H54 (cell line): ENCODE data around the gene TEAD4.
A peak's percentile ranks its signal among the peaks of the same experiment; 100 is the strongest.

Experiments used
- DNase-seq: peaks from one replicate; pipeline ENCODE4 v3.0.0; 2011; ENCODE audit warnings: low spot score, mixed read lengths; ENCODE audit not compliant: insufficient read length
- FAIRE-seq: peaks from 3 replicates; lab custom pipeline; 2011; peaks lifted over from hg19 to GRCh38; lab: Jason Lieb, UNC
- POLR2A ChIP-seq: IDR thresholded peaks from 2 replicates; pipeline ENCODE4 v1.6.1; 2011; ENCODE audit warnings: low read depth, mild to moderate bottlenecking, low read length

The TEAD4 gene

GRCh38 chr12:3019005-3019680 lies 59.9 kb downstream of the TEAD4 start:
- FAIRE-seq, result no peak
- DNase-seq, result no peak

DNA sequence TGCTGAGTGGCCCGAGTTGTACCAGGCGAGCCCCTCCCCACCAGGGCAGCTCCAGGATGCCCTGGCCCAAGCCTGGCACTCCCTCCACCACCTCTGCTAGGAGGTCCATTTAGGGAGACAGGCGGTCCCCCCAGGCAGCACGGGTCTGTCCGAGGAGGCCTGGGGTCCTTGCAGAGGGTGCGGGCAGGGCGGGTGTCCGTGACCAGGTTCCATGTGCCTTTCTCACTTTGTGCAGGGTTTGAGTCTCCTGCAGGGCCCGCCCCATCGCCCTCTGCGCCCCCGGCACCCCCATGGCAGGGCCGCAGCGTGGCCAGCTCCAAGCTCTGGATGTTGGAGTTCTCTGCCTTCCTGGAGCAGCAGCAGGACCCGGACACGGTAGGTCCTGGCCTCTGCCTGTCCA lies 61.2 kb downstream of the TEAD4 start:
- FAIRE-seq (no peak), DNase-seq (no peak)
- no peak for TF ChIP-seq POLR2A

More at GRCh38 chr12:3019005-3019680, 59.9 kb downstream of the TEAD4 start:
- TF ChIP-seq POLR2A, result no peak

DNA sequence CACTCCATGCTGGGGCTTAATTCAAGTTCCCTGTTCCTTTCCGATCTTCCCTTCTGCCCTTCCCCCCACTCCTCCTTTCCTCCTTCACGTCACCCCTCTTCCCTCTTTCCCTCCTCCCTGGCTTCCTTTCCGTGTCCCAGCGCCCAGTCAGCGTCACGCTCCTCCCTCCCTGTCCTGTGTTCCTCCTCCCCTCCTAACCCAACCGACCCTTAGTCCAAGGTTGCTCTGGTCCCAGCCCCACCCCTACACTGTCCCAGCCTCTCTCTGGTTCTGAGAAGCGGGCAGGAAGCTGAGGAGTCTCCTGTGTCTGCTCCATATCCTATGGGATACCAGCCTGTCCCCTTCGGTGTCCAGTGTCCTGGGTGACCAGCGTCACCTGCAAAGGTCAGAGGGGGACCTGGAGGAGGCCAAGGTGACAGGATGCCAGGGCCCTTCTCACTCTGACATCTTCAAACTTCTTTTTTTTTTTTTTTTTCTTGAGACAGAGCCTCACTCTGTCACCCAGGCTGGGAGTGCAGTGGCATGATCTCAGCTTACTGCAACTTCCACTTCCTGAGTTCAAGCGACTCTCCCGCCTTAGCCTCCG lies 61.7 kb downstream of the TEAD4 start:
- TF ChIP-seq POLR2A, result no peak
- FAIRE-seq (no peak), DNase-seq (no peak)

- no peak for DNase-seq
- no peak for TF ChIP-seq POLR2A
- no peak for FAIRE-seq
Measured at GRCh38 chr12:3022411-3022810, 63.2 kb downstream of the TEAD4 start.

GRCh38 chr12:3022961-3023360 lies 63.8 kb downstream of the TEAD4 start:
- DNase-seq (no peak), FAIRE-seq (no peak)
- TF ChIP-seq POLR2A, result no peak

- TF ChIP-seq POLR2A, result no peak
Measured at GRCh38 chr12:3028108-3028507, 68.9 kb downstream of the TEAD4 start.

GRCh38 chr12:3030821-3031429 lies 71.7 kb downstream of the TEAD4 start:
- FAIRE-seq, result no peak
- no peak for TF ChIP-seq POLR2A
- DNase-seq, result no peak

More at GRCh38 chr12:3028108-3028507, 68.9 kb downstream of the TEAD4 start:
- no peak for FAIRE-seq
- no peak for DNase-seq

DNA sequence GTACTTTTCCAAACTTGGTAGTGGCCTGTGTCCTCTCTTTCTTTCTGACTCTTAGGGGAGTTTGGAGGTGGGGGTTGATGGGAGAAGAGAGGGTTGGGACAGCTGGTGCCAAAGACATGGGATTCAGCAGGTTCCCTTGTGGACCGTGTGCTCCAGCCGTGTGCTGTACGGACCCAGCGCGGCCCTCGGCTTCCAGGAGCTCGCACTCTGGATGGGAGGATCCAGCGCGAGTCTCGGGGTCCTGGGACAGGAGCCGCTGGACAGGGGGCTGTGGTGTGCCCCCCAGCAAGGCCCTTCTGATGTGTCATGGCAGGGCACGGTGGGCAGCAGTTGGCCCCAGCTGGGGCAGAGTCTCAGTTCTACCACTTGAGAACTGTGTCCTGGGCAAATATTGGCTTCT lies 73.0 kb downstream of the TEAD4 start:
- FAIRE-seq (no peak), DNase-seq (no peak)
- no peak for TF ChIP-seq POLR2A

- no peak for TF ChIP-seq POLR2A
- FAIRE-seq, result no peak
- no peak for DNase-seq
Measured at GRCh38 chr12:3032770-3033538, 73.8 kb downstream of the TEAD4 start.

DNA sequence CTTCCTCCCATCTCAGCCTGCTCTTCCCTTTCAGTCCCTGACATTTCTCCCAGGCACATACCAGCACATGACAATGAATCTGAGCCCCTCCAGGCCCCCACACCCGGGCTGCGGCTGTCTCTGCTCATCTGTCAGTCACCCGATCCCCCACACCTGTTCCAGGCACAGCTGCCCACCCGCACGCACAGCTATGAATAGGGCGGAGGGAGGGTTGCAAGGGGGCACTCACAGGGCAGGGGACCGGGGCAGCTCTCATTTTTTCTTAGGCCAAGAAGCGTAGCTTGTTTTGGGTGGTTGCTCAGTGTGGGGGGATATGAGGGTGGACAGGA lies 74.3 kb downstream of the TEAD4 start:
- DNase-seq, result no peak
- no peak for FAIRE-seq
- no peak for TF ChIP-seq POLR2A

DNA sequence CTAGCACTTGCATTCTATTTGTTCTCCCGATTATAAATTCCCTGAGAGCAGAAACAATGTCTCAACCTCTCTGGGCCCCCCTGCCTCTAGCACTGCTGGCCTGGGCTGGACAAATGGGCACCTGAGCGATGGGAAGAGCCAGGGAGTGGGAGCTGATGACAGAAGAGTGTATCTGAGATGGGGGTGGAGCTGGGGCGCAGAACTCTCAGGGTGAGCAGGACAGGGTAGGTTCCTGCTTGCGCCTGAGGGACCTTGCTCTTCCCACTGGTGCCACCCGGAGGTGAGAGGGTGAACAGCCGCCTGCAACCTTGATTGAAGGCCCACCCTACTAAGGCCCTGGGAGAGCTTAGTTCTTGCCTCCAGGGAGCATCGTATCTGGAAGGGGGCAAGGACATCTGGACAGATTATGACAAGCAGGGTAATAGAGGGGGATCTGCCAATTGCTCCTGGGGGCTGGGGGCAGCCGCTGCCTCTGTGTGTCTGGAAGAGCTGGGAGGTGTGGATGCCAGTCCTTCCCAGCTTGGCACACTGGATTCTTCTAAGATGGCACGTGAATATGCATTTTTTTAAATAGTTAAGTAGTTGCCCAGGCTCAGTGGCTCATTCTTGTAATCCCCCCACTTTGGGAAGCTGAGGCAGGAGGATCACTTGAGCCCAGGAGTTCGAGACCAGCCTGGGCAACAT lies 75.0 kb downstream of the TEAD4 start:
- no peak for TF ChIP-seq POLR2A
- DNase-seq, result peak; percentile 88
- peak; percentile 62 for FAIRE-seq

- TF ChIP-seq POLR2A, result no peak
- no peak for DNase-seq
- no peak for FAIRE-seq
Measured at GRCh38 chr12:3035171-3035570, 76.0 kb downstream of the TEAD4 start.

DNA sequence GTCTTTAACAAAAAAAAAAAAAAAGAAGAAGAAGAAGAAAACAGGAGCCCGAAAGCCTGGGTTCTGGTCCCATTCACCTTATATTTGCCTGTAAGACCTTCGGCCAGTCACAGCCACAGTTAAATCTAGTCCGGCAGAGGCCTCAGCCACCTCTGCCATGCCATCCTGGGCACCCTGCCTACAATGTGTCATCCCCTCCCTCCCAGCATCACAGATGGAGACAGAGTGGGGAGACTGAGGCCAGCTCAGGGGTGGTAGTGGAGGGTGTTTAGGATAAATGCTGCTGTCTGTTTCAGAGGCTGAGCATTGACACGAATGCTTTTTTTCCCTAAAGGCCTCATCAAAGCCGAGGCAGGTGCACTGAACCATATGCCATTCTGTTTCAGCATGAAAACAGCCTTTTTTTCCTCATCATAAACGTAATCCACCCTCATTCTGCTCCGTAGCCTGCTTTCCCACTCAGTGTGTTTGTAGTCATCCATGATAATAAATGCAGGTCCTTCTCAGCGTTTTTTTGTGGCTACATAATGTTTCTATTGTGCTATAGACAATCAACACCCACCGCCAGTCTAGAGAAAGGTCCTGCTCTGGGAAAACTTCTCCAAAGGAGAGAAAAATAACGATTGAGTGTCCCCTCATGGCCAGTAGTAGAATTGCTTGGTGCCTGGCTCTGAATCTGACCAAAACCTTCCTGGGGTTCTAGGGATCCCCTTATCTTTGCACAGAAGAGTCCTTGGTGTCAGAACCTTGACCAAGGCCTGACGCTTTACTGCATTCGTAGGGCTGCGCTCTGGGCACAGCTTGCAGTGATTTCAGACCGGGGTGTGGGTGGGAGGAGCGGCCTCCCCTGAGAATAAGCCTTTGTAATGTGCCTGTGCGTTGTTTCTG lies 76.9 kb downstream of the TEAD4 start:
- TF ChIP-seq POLR2A, result no peak
- FAIRE-seq, result no peak
- no peak for DNase-seq
